CD14-positive monocyte (primary cell): ENCODE data around the gene ZBTB17. TPM values are rescaled to one million over a fixed set of nuclear protein-coding genes. Genes with fewer than 3 reads are reported as not detected.

Experiments used
- DNase-seq, 3 donors: peaks; one replicate each; pipeline ENCODE4 v3.0.0-alpha.2; 2011 to 2022
- H2AFZ ChIP-seq: 2 replicates; pipeline ENCODE4 v1.6.0; 2012; ENCODE audit warnings: mild to moderate bottlenecking, low read depth, low read length, inconsistent platforms; ENCODE audit not compliant: insufficient read depth, poor library complexity, severe bottlenecking
- H3K27ac ChIP-seq, 2 donors: 1 replicate in 1 of 2; 2 replicates in 1 of 2; pipeline ENCODE4 v1.5.1; 2012 to 2013; ENCODE audit warnings: low read length in 2 of 2, control low read depth in 1 of 2, inconsistent platforms in 1 of 2, low read depth in 1 of 2, mild to moderate bottlenecking in 1 of 2
- H3K27me3 ChIP-seq, 2 donors: one replicate each; pipeline versions ENCODE4 v1.6.0 to v1.6.1; 2011 to 2013; ENCODE audit warnings: low read length in 2 of 2; ENCODE audit not compliant: control insufficient read depth in 2 of 2, insufficient read depth in 2 of 2
- H3K36me3 ChIP-seq, 2 donors: replicated peaks in 1 of 2; 1 replicate in 1 of 2; 2 replicates in 1 of 2; pipeline versions ENCODE4 v1.5.1 to v1.6.1; 2012 to 2013; ENCODE audit warnings: low read length in 2 of 2, control low read depth in 1 of 2, inconsistent platforms in 1 of 2, mild to moderate bottlenecking in 1 of 2; ENCODE audit not compliant: insufficient read depth in 2 of 2, control insufficient read depth in 1 of 2
- H3K4me1 ChIP-seq, 2 donors: 1 replicate in 1 of 2; 2 replicates in 1 of 2; pipeline versions ENCODE4 v1.5.1 to v1.6.1; 2012 to 2013; ENCODE audit warnings: low read length in 2 of 2, control low read depth in 1 of 2, inconsistent platforms in 1 of 2, mild to moderate bottlenecking in 1 of 2, moderate library complexity in 1 of 2; ENCODE audit not compliant: insufficient read depth in 2 of 2, control insufficient read depth in 1 of 2
- H3K4me2 ChIP-seq: replicated peaks from 2 replicates; pipeline ENCODE3; 2012; ENCODE audit warnings: low read length, moderate library complexity, mild to moderate bottlenecking; ENCODE audit not compliant: poor library complexity, severe bottlenecking; ENCODE audit errors: extremely low read depth
- H3K4me3 ChIP-seq, 3 experiments: fragments of 200-600 bp in 1 of 3; sonication (generic) in 1 of 3; replicated peaks in 1 of 3; 1 replicate in 2 of 3; 2 replicates in 1 of 3; pipeline ENCODE4 v1.5.1; 2011 to 2013; ENCODE audit warnings: low read length in 3 of 3, mild to moderate bottlenecking in 3 of 3, control low read depth in 2 of 3, low read depth in 2 of 3, inconsistent platforms in 1 of 3, moderate library complexity in 1 of 3
- H3K79me2 ChIP-seq: 2 replicates; pipeline ENCODE4 v1.6.0; 2012; ENCODE audit warnings: mild to moderate bottlenecking, control low read depth, inconsistent platforms, low read length, moderate library complexity; ENCODE audit not compliant: insufficient read depth
- H3K9ac ChIP-seq: 2 replicates; pipeline ENCODE4 v1.6.0; 2017; ENCODE audit warnings: low read length, mild to moderate bottlenecking; ENCODE audit not compliant: insufficient read depth, poor library complexity, severe bottlenecking
- H3K9me3 ChIP-seq, 2 donors: replicated peaks in 1 of 2; 1 replicate in 1 of 2; 2 replicates in 1 of 2; pipeline versions ENCODE4 v1.5.1 to v1.6.1; 2012 to 2013; ENCODE audit warnings: low read length in 2 of 2, control low read depth in 1 of 2; ENCODE audit not compliant: control insufficient read depth in 1 of 2, insufficient read depth in 1 of 2
- H4K20me1 ChIP-seq: 2 replicates; pipeline ENCODE4 v1.6.0; 2012; ENCODE audit warnings: mild to moderate bottlenecking, low read length, control low read depth, moderate library complexity; ENCODE audit not compliant: insufficient read depth
- H3K27ac Mint-ChIP-seq, 7 donors: one replicate each; pipeline ENCODE4 v1.8.0; 2020; ENCODE audit warnings: mild to moderate bottlenecking in 7 of 7, mixed read lengths in 7 of 7, moderate library complexity in 6 of 7, inconsistent platforms in 2 of 7
- H3K27me3 Mint-ChIP-seq, 3 donors: one replicate each; pipeline ENCODE4 v1.8.0; 2021 to 2022; ENCODE audit warnings: low read depth in 3 of 3, mild to moderate bottlenecking in 3 of 3, mixed read lengths in 3 of 3, moderate library complexity in 3 of 3, inconsistent platforms in 1 of 3
- H3K36me3 Mint-ChIP-seq, 2 donors: one replicate each; pipeline ENCODE4 v1.8.0; 2020; ENCODE audit warnings: mixed read lengths in 2 of 2, inconsistent platforms in 1 of 2, mild to moderate bottlenecking in 1 of 2
- H3K4me1 Mint-ChIP-seq: one replicate; pipeline ENCODE4 v1.8.0; 2020; ENCODE audit warnings: mild to moderate bottlenecking, mixed read lengths
- H3K4me3 Mint-ChIP-seq, 2 donors: one replicate each; pipeline ENCODE4 v1.8.0; 2020; ENCODE audit warnings: mild to moderate bottlenecking in 2 of 2, mixed read lengths in 2 of 2, moderate library complexity in 1 of 2
- H3K9me3 Mint-ChIP-seq, 7 donors: one replicate each; pipeline ENCODE4 v1.8.0; 2020 to 2022; ENCODE audit warnings: mixed read lengths in 7 of 7, mild to moderate bottlenecking in 6 of 7, moderate library complexity in 6 of 7, inconsistent platforms in 2 of 7
- CTCF ChIP-seq: fragments of 200-600 bp; IDR thresholded peaks from one replicate; pipeline ENCODE4 v1.8.0; 2022; ENCODE audit warnings: antibody characterized with exemption, mild to moderate bottlenecking
- WGBS: methylation state at CpG from one replicate; pipeline ENCODE4 v1.1.5; 2013; ENCODE audit warnings: missing lambda C conversion rate; ENCODE audit not compliant: insufficient coverage; 5-methylcytosine and 5-hydroxymethylcytosine counted together
- intact Hi-C, 2 donors: fragments of 100-400 bp; cut with micrococcal nuclease; formaldehyde crosslinking; loops; one replicate each; pipeline versions ENCODE4 v1.15.0 to v1.15.1; 2023
- polyA plus RNA-seq, 3 donors: library from polyadenylated mRNA; depleted of rRNA in 1 of 3; unstranded in 2 of 3; stranded (reverse) in 1 of 3; fragments of 300-500 nt in 2 of 3; fragments of >200 nt in 1 of 3; fragmentation: Illumina TruSeq in 2 of 3; gene quantifications; 1 replicate in 2 of 3; 2 replicates in 1 of 3; pipeline ENCODE4 v1.2.3, GENCODE V29; 2012 to 2021

Gene ZBTB17
- polyA plus RNA-seq, 3 donors = 2.8 to 93.3 (median 7.6) TPM

GRCh38 chr1:15955552-15955951, 20.3 kb downstream of the ZBTB17 start:
- Mint-ChIP-seq H3K27me3 (no peaks in the 10 kb centered on the region), H3K4me3 (no peak overlapping the region), H3K9me3 (no peaks in the 10 kb centered on the region), H3K27ac (peak overlapping the region in 4 of 7 donors; percentile 43 to 91 (median 68)), H3K36me3 (peaks cover 35 to 47% of the 10 kb centered on the region in 2 donors), H3K4me1 (peaks cover 55% of the 10 kb centered on the region)
- no peak overlapping the region for H2AFZ ChIP-seq
- DNase-seq = no peak
- H3K9ac ChIP-seq = no peak overlapping the region
- TF ChIP-seq CTCF = no peak
- H3K79me2 ChIP-seq = peaks cover 88% of the 10 kb centered on the region
- intact Hi-C loops = no loop called here
- H3K4me3 ChIP-seq = no peak overlapping the region
- H3K36me3 ChIP-seq = peaks cover 9 to 25% of the 10 kb centered on the region in 2 donors
- H3K27me3 ChIP-seq = no peaks in the 10 kb centered on the region
- H3K4me1 ChIP-seq = peaks cover 46 to 53% of the 10 kb centered on the region in 2 donors
- WGBS = no CpG with 5 or more reads among the region's 2 CpGs
- no peak overlapping the region for H3K4me2 ChIP-seq
- H3K27ac ChIP-seq = peak overlapping the region in 1 of 2 donors; percentile 58
- H4K20me1 ChIP-seq = peaks cover 81% of the 10 kb centered on the region
- H3K9me3 ChIP-seq = no peaks in the 10 kb centered on the region

- Histone ChIP-seq H3K36me3 (peaks cover 9 to 25% of the 10 kb centered on the region in 2 donors), H3K4me1 (peaks cover 59 to 66% of the 10 kb centered on the region in 2 donors), H4K20me1 (peaks cover 81% of the 10 kb centered on the region), H3K4me2 (no peak overlapping the region), H3K9ac (no peak overlapping the region), H3K27ac (peak overlapping the region in 1 of 2 donors; percentile 75), H3K4me3 (no peak overlapping the region), H2AFZ (no peak overlapping the region), H3K79me2 (peaks cover 85% of the 10 kb centered on the region), H3K27me3 (no peaks in the 10 kb centered on the region), H3K9me3 (no peaks in the 10 kb centered on the region)
- H3K36me3 Mint-ChIP-seq = peaks cover 30 to 46% of the 10 kb centered on the region in 2 donors
- H3K4me1 Mint-ChIP-seq = peaks cover 67% of the 10 kb centered on the region
- no peak overlapping the region for H3K4me3 Mint-ChIP-seq
- DNase-seq = no peak
- peaks cover 0 to 2% (median 0%) of the 10 kb centered on the region in 7 donors for H3K9me3 Mint-ChIP-seq
- H3K27me3 Mint-ChIP-seq = no peaks in the 10 kb centered on the region
- 93% methylated on average over 3 of the region's 3 CpGs for WGBS
- H3K27ac Mint-ChIP-seq = peak overlapping the region; percentile 4 to 91 (median 38)
- no peak for TF ChIP-seq CTCF
- intact Hi-C loops = no loop called here
Observed at GRCh38 chr1:15954316-15954715, 21.6 kb downstream of the ZBTB17 start.
